Measurements from ENCODE around the gene LRMDA. TPM values are rescaled to one million over a fixed set of nuclear protein-coding genes. Genes with fewer than 3 reads are reported as not detected.

LRMDA gene
- total RNA-seq, 1 experiment from 2014 or later = not detected

- H3K27ac ChIP-seq (ENCODE audit: low read length) = no peak overlapping the region
- H3K4me1 ChIP-seq (ENCODE audit: low read length) = no peaks in the 10 kb centered on the region
- no peak overlapping the region for H3K9ac ChIP-seq (ENCODE audit: low read length)
- H3K9me2 ChIP-seq (replicated peaks; ENCODE audit: insufficient read depth, low read length) = no peaks in the 10 kb centered on the region
- no peak overlapping the region for H2AFZ ChIP-seq (ENCODE audit: low read length)
- no peaks in the 10 kb centered on the region for H3K27me3 ChIP-seq (ENCODE audit: low read length)
- no peaks in the 10 kb centered on the region for H3K36me3 ChIP-seq (ENCODE audit: insufficient read depth, low read length)
- no peaks in the 10 kb centered on the region for H4K20me1 ChIP-seq (ENCODE audit: insufficient read depth, low read depth, low read length)
- H3K4me3 ChIP-seq (ENCODE audit: low read length) = no peak overlapping the region
- H3K79me2 ChIP-seq (ENCODE audit: low read length) = no peaks in the 10 kb centered on the region
- H3K4me2 ChIP-seq (ENCODE audit: low read depth, low read length, poor library complexity, severe bottlenecking) = no peak overlapping the region
- no peak for DNase-seq
- H3K9me3 ChIP-seq (ENCODE audit: low read length) = no peaks in the 10 kb centered on the region
These were observed 1117.7 kb downstream of the LRMDA start for GRCh38 chr10:76549171-76549570.

GRCh38 chr10:76550806-76551205 is 1119.4 kb downstream of the LRMDA start:
- H3K4me3 ChIP-seq (ENCODE audit: low read length) = no peak overlapping the region
- no peak for DNase-seq
- H3K27ac ChIP-seq (ENCODE audit: low read length) = no peak overlapping the region

GRCh38 chr10:76552091-76552873 is 1120.9 kb downstream of the LRMDA start:
- Histone ChIP-seq H3K79me2 (ENCODE audit: low read length) (no peaks in the 10 kb centered on the region), H3K9me2 (replicated peaks; ENCODE audit: insufficient read depth, low read length) (no peaks in the 10 kb centered on the region)

More at GRCh38 chr10:76550806-76551205, 1119.4 kb downstream of the LRMDA start:
- Histone ChIP-seq H4K20me1 (ENCODE audit: insufficient read depth, low read depth, low read length) (no peaks in the 10 kb centered on the region), H3K27me3 (ENCODE audit: low read length) (no peaks in the 10 kb centered on the region), H3K9me2 (replicated peaks; ENCODE audit: insufficient read depth, low read length) (no peaks in the 10 kb centered on the region), H3K79me2 (ENCODE audit: low read length) (no peaks in the 10 kb centered on the region), H3K36me3 (ENCODE audit: insufficient read depth, low read length) (no peaks in the 10 kb centered on the region), H3K4me1 (ENCODE audit: low read length) (no peaks in the 10 kb centered on the region), H3K9me3 (ENCODE audit: low read length) (no peaks in the 10 kb centered on the region), H3K9ac (ENCODE audit: low read length) (no peak overlapping the region), H3K4me2 (ENCODE audit: low read depth, low read length, poor library complexity, severe bottlenecking) (no peak overlapping the region), H2AFZ (ENCODE audit: low read length) (no peak overlapping the region)

GRCh38 chr10:76553263-76554032 is 1122.0 kb downstream of the LRMDA start:
- no peak for DNase-seq
- H2AFZ ChIP-seq (ENCODE audit: low read length) = no peak overlapping the region
- no peaks in the 10 kb centered on the region for H3K36me3 ChIP-seq (ENCODE audit: insufficient read depth, low read length)
- H3K9me3 ChIP-seq (ENCODE audit: low read length) = no peaks in the 10 kb centered on the region
- H3K27me3 ChIP-seq (ENCODE audit: low read length) = no peaks in the 10 kb centered on the region
- H4K20me1 ChIP-seq (ENCODE audit: insufficient read depth, low read depth, low read length) = no peaks in the 10 kb centered on the region
- H3K9ac ChIP-seq (ENCODE audit: low read length) = no peak overlapping the region
- no peak overlapping the region for H3K4me2 ChIP-seq (ENCODE audit: low read depth, low read length, poor library complexity, severe bottlenecking)
- H3K9me2 ChIP-seq (replicated peaks; ENCODE audit: insufficient read depth, low read length) = no peaks in the 10 kb centered on the region
- H3K79me2 ChIP-seq (ENCODE audit: low read length) = no peaks in the 10 kb centered on the region
- H3K4me3 ChIP-seq (ENCODE audit: low read length) = no peak overlapping the region
- no peaks in the 10 kb centered on the region for H3K4me1 ChIP-seq (ENCODE audit: low read length)
- no peak overlapping the region for H3K27ac ChIP-seq (ENCODE audit: low read length)

More at GRCh38 chr10:76552091-76552873, 1120.9 kb downstream of the LRMDA start:
- Histone ChIP-seq H3K27me3 (ENCODE audit: low read length) (no peaks in the 10 kb centered on the region), H3K9me3 (ENCODE audit: low read length) (no peaks in the 10 kb centered on the region), H3K4me1 (ENCODE audit: low read length) (no peaks in the 10 kb centered on the region), H2AFZ (ENCODE audit: low read length) (no peak overlapping the region), H3K4me2 (ENCODE audit: low read depth, low read length, poor library complexity, severe bottlenecking) (no peak overlapping the region), H3K27ac (ENCODE audit: low read length) (no peak overlapping the region), H3K36me3 (ENCODE audit: insufficient read depth, low read length) (no peaks in the 10 kb centered on the region), H3K9ac (ENCODE audit: low read length) (no peak overlapping the region), H3K4me3 (ENCODE audit: low read length) (no peak overlapping the region), H4K20me1 (ENCODE audit: insufficient read depth, low read depth, low read length) (no peaks in the 10 kb centered on the region)
- no peak for DNase-seq

GRCh38 chr10:76554033-76554408 is 1122.6 kb downstream of the LRMDA start:
- Histone ChIP-seq H3K36me3 (ENCODE audit: insufficient read depth, low read length) (no peaks in the 10 kb centered on the region), H3K79me2 (ENCODE audit: low read length) (no peaks in the 10 kb centered on the region), H3K9me3 (ENCODE audit: low read length) (no peaks in the 10 kb centered on the region), H3K9ac (ENCODE audit: low read length) (no peak overlapping the region), H3K27me3 (ENCODE audit: low read length) (no peaks in the 10 kb centered on the region), H3K4me2 (ENCODE audit: low read depth, low read length, poor library complexity, severe bottlenecking) (no peak overlapping the region), H4K20me1 (ENCODE audit: insufficient read depth, low read depth, low read length) (no peaks in the 10 kb centered on the region), H2AFZ (ENCODE audit: low read length) (no peak overlapping the region), H3K9me2 (replicated peaks; ENCODE audit: insufficient read depth, low read length) (no peaks in the 10 kb centered on the region), H3K4me3 (ENCODE audit: low read length) (no peak overlapping the region), H3K4me1 (ENCODE audit: low read length) (no peaks in the 10 kb centered on the region), H3K27ac (ENCODE audit: low read length) (no peak overlapping the region)
- DNase-seq = no peak

GRCh38 chr10:76554478-76554877 is 1123.1 kb downstream of the LRMDA start:
- H3K4me2 ChIP-seq (ENCODE audit: low read depth, low read length, poor library complexity, severe bottlenecking) = no peak overlapping the region
- no peaks in the 10 kb centered on the region for H3K9me3 ChIP-seq (ENCODE audit: low read length)

GRCh38 chr10:76555067-76555670 is 1123.7 kb downstream of the LRMDA start:
- no peak for DNase-seq
- no peaks in the 10 kb centered on the region for H3K36me3 ChIP-seq (ENCODE audit: insufficient read depth, low read length)
- no peak overlapping the region for H2AFZ ChIP-seq (ENCODE audit: low read length)
- no peaks in the 10 kb centered on the region for H3K27me3 ChIP-seq (ENCODE audit: low read length)
- no peak overlapping the region for H3K27ac ChIP-seq (ENCODE audit: low read length)
- H3K79me2 ChIP-seq (ENCODE audit: low read length) = no peaks in the 10 kb centered on the region
- H3K4me1 ChIP-seq (ENCODE audit: low read length) = no peaks in the 10 kb centered on the region
- no peak overlapping the region for H3K4me3 ChIP-seq (ENCODE audit: low read length)
- no peaks in the 10 kb centered on the region for H3K9me2 ChIP-seq (replicated peaks; ENCODE audit: insufficient read depth, low read length)
- H3K9ac ChIP-seq (ENCODE audit: low read length) = no peak overlapping the region
- H3K9me3 ChIP-seq (ENCODE audit: low read length) = no peaks in the 10 kb centered on the region
- H3K4me2 ChIP-seq (ENCODE audit: low read depth, low read length, poor library complexity, severe bottlenecking) = no peak overlapping the region
- H4K20me1 ChIP-seq (ENCODE audit: insufficient read depth, low read depth, low read length) = no peaks in the 10 kb centered on the region

More at GRCh38 chr10:76554478-76554877, 1123.1 kb downstream of the LRMDA start:
- Histone ChIP-seq H3K9ac (ENCODE audit: low read length) (no peak overlapping the region), H3K4me1 (ENCODE audit: low read length) (no peaks in the 10 kb centered on the region), H3K27ac (ENCODE audit: low read length) (no peak overlapping the region), H2AFZ (ENCODE audit: low read length) (no peak overlapping the region), H3K4me3 (ENCODE audit: low read length) (no peak overlapping the region), H3K36me3 (ENCODE audit: insufficient read depth, low read length) (no peaks in the 10 kb centered on the region), H3K79me2 (ENCODE audit: low read length) (no peaks in the 10 kb centered on the region), H3K27me3 (ENCODE audit: low read length) (no peaks in the 10 kb centered on the region), H4K20me1 (ENCODE audit: insufficient read depth, low read depth, low read length) (no peaks in the 10 kb centered on the region), H3K9me2 (replicated peaks; ENCODE audit: insufficient read depth, low read length) (no peaks in the 10 kb centered on the region)
- DNase-seq = no peak

GRCh38 chr10:76557366-76557765 is 1125.9 kb downstream of the LRMDA start:
- no peaks in the 10 kb centered on the region for H3K79me2 ChIP-seq (ENCODE audit: low read length)
- no peaks in the 10 kb centered on the region for H4K20me1 ChIP-seq (ENCODE audit: insufficient read depth, low read depth, low read length)
- H3K27me3 ChIP-seq (ENCODE audit: low read length) = no peaks in the 10 kb centered on the region
- H3K4me1 ChIP-seq (ENCODE audit: low read length) = no peaks in the 10 kb centered on the region
- H2AFZ ChIP-seq (ENCODE audit: low read length) = no peak overlapping the region
- H3K9ac ChIP-seq (ENCODE audit: low read length) = no peak overlapping the region
- H3K27ac ChIP-seq (ENCODE audit: low read length) = no peak overlapping the region
- no peak overlapping the region for H3K4me3 ChIP-seq (ENCODE audit: low read length)
- no peaks in the 10 kb centered on the region for H3K36me3 ChIP-seq (ENCODE audit: insufficient read depth, low read length)
- H3K9me2 ChIP-seq (replicated peaks; ENCODE audit: insufficient read depth, low read length) = no peaks in the 10 kb centered on the region
- no peak overlapping the region for H3K4me2 ChIP-seq (ENCODE audit: low read depth, low read length, poor library complexity, severe bottlenecking)
- H3K9me3 ChIP-seq (ENCODE audit: low read length) = no peaks in the 10 kb centered on the region
- DNase-seq = no peak
